Measurements from ENCODE around the gene SEPTIN10.

SEPTIN10 gene

DNA sequence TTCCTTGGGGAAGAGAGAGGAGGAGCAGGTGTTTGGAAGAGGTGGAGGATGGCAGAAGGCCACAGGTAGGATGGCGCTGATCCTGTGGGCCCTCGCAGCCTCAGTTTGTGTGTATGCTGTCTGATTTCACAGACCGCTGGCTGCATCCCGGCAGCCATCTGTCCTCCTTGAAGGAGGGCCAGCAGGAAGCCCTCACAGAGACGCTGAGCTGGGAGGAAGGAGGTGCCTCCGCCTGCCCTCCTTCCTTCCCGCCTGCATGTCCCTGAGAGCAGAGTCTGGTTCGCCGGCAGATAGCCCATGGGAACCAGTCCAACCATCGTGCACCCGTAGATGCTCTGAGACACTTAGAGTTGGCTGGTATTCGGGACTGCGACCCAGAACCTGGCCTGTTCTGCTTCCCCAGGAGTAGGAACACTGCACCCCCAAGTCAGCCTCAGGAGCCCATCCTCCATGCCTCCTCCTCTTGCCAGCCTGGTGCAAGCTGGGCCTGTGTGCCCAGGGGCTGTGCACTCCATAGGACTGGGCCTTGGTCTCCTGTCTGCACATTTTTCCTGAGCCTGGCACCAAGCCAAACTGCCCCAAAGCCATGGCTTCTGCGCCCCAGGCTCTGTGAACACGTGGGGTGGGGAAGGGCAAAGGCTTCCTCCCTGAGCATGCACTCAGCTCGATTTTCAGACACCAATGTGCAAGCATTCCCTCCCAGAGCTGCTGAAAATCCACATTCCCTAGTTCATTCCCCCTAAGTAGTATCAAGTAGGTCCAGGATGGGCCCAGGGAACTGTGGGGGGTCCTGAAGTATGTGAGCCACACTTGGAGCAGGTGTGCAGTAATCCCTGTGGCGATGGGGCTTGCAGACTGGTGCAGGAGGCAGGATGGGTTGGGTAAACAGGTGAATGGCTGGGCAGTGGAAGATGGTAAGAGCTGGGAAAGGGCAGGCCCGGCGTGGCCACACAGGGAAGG, 115.6 kb downstream of the SEPTIN10 start:
- DNase-seq (ENCODE audit: low spot score), result no peak

DNA sequence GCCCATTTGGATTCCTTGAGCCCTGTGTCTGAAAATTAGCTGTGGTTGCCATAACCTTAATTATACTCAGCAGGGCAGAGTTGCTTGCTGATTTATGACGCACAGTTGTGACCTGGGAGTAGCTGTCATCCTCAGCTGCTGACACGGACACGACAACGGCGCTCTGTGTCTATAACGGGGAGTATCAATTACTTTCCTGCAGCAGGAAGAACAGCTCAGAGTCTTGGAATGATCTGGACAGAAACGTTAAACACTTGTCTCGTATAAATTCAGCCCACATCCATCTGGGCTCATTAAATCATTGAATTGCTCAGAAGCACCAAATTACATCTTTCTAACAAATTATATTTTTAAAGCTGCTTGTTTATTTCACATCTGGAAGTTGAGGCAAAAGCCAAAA, 116.3 kb downstream of the SEPTIN10 start:
- no peak for DNase-seq (ENCODE audit: low spot score)

DNA sequence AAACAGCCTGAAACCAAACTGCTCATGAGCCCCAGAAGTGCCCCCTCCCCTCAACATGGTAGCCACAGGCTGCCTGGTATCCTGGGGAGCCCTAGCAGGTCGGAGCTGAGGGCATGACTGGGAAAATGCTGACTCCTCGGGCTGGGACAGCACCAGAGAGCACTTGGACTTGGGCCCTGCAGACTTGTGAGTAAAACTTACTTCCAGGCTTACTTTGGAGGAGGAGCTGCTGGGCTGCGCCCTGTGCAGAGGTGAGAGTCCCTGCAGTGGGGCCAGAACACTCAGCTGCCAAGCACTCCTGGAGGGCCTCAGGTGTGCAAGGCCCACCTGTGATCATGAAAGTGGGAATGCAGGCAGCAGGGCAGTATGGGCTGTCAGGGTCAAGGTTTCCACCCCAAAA, 119.4 kb downstream of the SEPTIN10 start:
- no peak for DNase-seq (ENCODE audit: low spot score)

DNA sequence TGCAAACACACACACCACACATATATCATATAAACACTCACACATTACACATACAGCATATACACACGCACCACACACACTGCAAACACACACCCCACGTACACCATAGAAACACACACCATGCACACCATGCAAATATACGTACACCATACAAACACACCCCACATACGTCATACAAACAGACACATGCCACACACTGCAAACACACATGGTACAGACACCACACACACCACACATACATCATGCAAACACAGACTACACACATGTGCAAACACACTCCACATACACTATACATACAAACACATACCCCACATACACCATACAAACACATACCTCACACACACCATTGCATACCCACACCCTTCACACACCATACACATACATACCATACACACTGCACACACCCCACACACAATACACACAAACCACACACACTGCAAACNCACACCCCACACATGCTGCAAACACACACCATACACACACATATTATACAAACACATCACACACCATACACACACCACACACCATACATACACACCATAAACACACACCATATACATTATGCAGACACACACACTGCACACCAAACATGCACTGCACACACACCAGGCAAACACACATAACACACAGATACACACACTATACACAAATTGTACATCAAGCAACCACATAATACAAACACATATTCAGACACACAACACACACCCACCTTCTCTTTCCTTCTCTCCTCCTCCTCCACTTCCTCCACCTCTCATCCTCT, 120.4 kb downstream of the SEPTIN10 start:
- DNase-seq (ENCODE audit: low spot score), result no peak

Measured in pons (tissue), 1 donor.